MCF 10A (cell line): Measurements from ENCODE around the gene ATG7. TPM values are rescaled to one million over a fixed set of nuclear protein-coding genes. Genes with fewer than 3 reads are reported as not detected.

ENCODE experiments used
- BruUV-seq: library from RNA; stranded (reverse); fragments of 400-500 nt; replicated peaks from 2 replicates; lab custom pipeline; 2021; lab: Mats Ljungman, UMichigan
- CTCF ChIA-PET: fragments of 300-600 bp; sonication (Branson Sonifier 250); formaldehyde crosslinking; extraction: SDS; loops from one replicate; lab custom pipeline; 2021; ENCODE audit warnings: antibody characterized with exemption, inconsistent platforms; lab: Yijun Ruan, JAX
- POLR2A ChIA-PET: fragments of 300-600, 350-650 bp; sonication (Branson Sonifier 250); formaldehyde crosslinking; extraction: SDS; loops from one replicate; lab custom pipeline; 2020; ENCODE audit warnings: antibody characterized with exemption, inconsistent platforms; lab: Yijun Ruan, JAX
- DNase-seq: peaks from one replicate; pipeline ENCODE4 v3.0.0-alpha.2; 2018; ENCODE audit not compliant: unreplicated experiment
- H3K27ac Mint-ChIP-seq: one replicate; pipeline ENCODE4 v1.8.0; 2022; ENCODE audit warnings: mild to moderate bottlenecking, low read depth, mixed read lengths; ENCODE audit not compliant: unreplicated experiment
- H3K27me3 Mint-ChIP-seq: one replicate; pipeline ENCODE4 v1.8.0; 2022; ENCODE audit warnings: mixed read lengths; ENCODE audit not compliant: insufficient read depth, unreplicated experiment
- H3K36me3 Mint-ChIP-seq: one replicate; pipeline ENCODE4 v1.8.0; 2022; ENCODE audit warnings: mild to moderate bottlenecking, moderate library complexity, mixed read lengths; ENCODE audit not compliant: insufficient read depth, unreplicated experiment
- H3K4me1 Mint-ChIP-seq: one replicate; pipeline ENCODE4 v1.8.0; 2022; ENCODE audit warnings: mixed read lengths; ENCODE audit not compliant: insufficient read depth, unreplicated experiment
- H3K4me3 Mint-ChIP-seq: one replicate; pipeline ENCODE4 v1.8.0; 2022; ENCODE audit warnings: mild to moderate bottlenecking, moderate library complexity, mixed read lengths; ENCODE audit not compliant: unreplicated experiment
- H3K9me3 Mint-ChIP-seq: one replicate; pipeline ENCODE4 v1.8.0; 2022; ENCODE audit warnings: mixed read lengths; ENCODE audit not compliant: unreplicated experiment
- CTCF ChIP-seq: fragments of 200-600 bp; IDR thresholded peaks from one replicate; pipeline ENCODE4 v1.8.0; 2022; ENCODE audit warnings: antibody characterized with exemption, mild to moderate bottlenecking; ENCODE audit not compliant: unreplicated experiment
- intact Hi-C: fragments of 100-400 bp; cut with micrococcal nuclease; formaldehyde crosslinking; loops from 2 replicates; pipeline ENCODE4 v1.14.1; 2022
- total RNA-seq: library from RNA; stranded (reverse); gene quantifications from 2 replicates; pipeline ENCODE4 v1.2.3, GENCODE V29; 2022

Gene ATG7
- total RNA-seq, 1 experiment from 2014 or later = 54.0 TPM

GRCh38 chr3:11322931-11323330 is 50.7 kb downstream of the ATG7 start:
- no peak overlapping the region for H3K27ac Mint-ChIP-seq
- no peak for TF ChIP-seq CTCF
- POLR2A ChIA-PET = interaction anchor here (0.6 kb wide), 1 partner anchor 21 kb away, joined by 3 read pairs; no protein-coding TSS in a partner anchor
- CTCF ChIA-PET = interaction anchor here (0.6 to 6.0 kb wide), 6 partner anchors 12 to 978 kb away, joined by 3 to 39 read pairs (median 3); no protein-coding TSS in a partner anchor
- no TSS peak for BruUV-seq
- intact Hi-C loops = no loop called here
- no peaks in the 10 kb centered on the region for H3K4me1 Mint-ChIP-seq
- H3K4me3 Mint-ChIP-seq = no peak overlapping the region
- DNase-seq = no peak
- no peaks in the 10 kb centered on the region for H3K27me3 Mint-ChIP-seq
- no peaks in the 10 kb centered on the region for H3K9me3 Mint-ChIP-seq
- peaks cover 60% of the 10 kb centered on the region for H3K36me3 Mint-ChIP-seq

GRCh38 chr3:11323813-11324212 is 51.6 kb downstream of the ATG7 start:
- BruUV-seq = no TSS peak
- intact Hi-C loops = no loop called here
- CTCF ChIA-PET = interaction anchor here (0.6 to 6.0 kb wide), 6 partner anchors 11 to 264 kb away, joined by 3 to 39 read pairs (median 4); no protein-coding TSS in a partner anchor

GRCh38 chr3:11327619-11328018 is 55.4 kb downstream of the ATG7 start:
- POLR2A ChIA-PET = no interaction called here
- intact Hi-C loops = no loop called here

More at GRCh38 chr3:11323813-11324212, 51.6 kb downstream of the ATG7 start:
- Mint-ChIP-seq H3K27ac (no peak overlapping the region), H3K9me3 (no peaks in the 10 kb centered on the region), H3K4me1 (no peaks in the 10 kb centered on the region), H3K4me3 (no peak overlapping the region), H3K36me3 (peaks cover 57% of the 10 kb centered on the region), H3K27me3 (no peaks in the 10 kb centered on the region)
- POLR2A ChIA-PET = no interaction called here
- no peak for DNase-seq
- no peak for TF ChIP-seq CTCF

More at GRCh38 chr3:11327619-11328018, 55.4 kb downstream of the ATG7 start:
- Mint-ChIP-seq H3K27ac (no peak overlapping the region), H3K36me3 (peaks cover 61% of the 10 kb centered on the region), H3K4me1 (no peaks in the 10 kb centered on the region), H3K27me3 (no peaks in the 10 kb centered on the region), H3K9me3 (no peaks in the 10 kb centered on the region), H3K4me3 (no peak overlapping the region)
- no peak for TF ChIP-seq CTCF
- BruUV-seq = no TSS peak
- DNase-seq = no peak
- CTCF ChIA-PET = interaction anchor here (0.7 to 2.0 kb wide), 3 partner anchors 91 to 382 kb away, joined by 3 to 16 read pairs (median 6); no protein-coding TSS in a partner anchor
